Measurements from ENCODE around the gene OR7G2.

OR7G2 gene

GRCh38 chr19:9078651-9079050 is 28.6 kb downstream of the OR7G2 start:
- TF ChIP-seq POLR2AphosphoS5 (IDR thresholded peaks at IDR 0.05; ENCODE audit: low read depth, low read length), result no peak
- no peak for TF ChIP-seq TAF1 (IDR thresholded peaks at IDR 0.05; ENCODE audit: borderline replicate concordance, insufficient read depth, low read length)
- TF ChIP-seq SIN3A (IDR thresholded peaks at IDR 0.05; ENCODE audit: borderline replicate concordance, insufficient read depth, low read length), result no peak
- TF ChIP-seq FOXP2 (optimal IDR thresholded peaks at IDR 0.05; ENCODE audit: borderline replicate concordance, extremely low read depth, extremely low read length, insufficient read depth), result no peak
- TF ChIP-seq REST (IDR thresholded peaks at IDR 0.05; ENCODE audit: insufficient read depth in 1 of 2, low read depth in 2 of 2, low read length in 2 of 2), result no peak

- TF ChIP-seq SIN3A (IDR thresholded peaks at IDR 0.05; ENCODE audit: borderline replicate concordance, insufficient read depth, low read length), result no peak
These were observed 30.4 kb downstream of the OR7G2 start for GRCh38 chr19:9076901-9077300.

GRCh38 chr19:9075064-9075949 is 32.0 kb downstream of the OR7G2 start:
- TF ChIP-seq TAF1 (IDR thresholded peaks at IDR 0.05; ENCODE audit: borderline replicate concordance, insufficient read depth, low read length), result no peak
- TF ChIP-seq FOXP2 (optimal IDR thresholded peaks at IDR 0.05; ENCODE audit: borderline replicate concordance, extremely low read depth, extremely low read length, insufficient read depth), result no peak

- TF ChIP-seq TAF1 (IDR thresholded peaks at IDR 0.05; ENCODE audit: borderline replicate concordance, insufficient read depth, low read length) (no peak), POLR2AphosphoS5 (IDR thresholded peaks at IDR 0.05; ENCODE audit: low read depth, low read length) (no peak), REST (IDR thresholded peaks at IDR 0.05; ENCODE audit: insufficient read depth in 1 of 2, low read depth in 2 of 2, low read length in 2 of 2) (no peak), FOXP2 (optimal IDR thresholded peaks at IDR 0.05; ENCODE audit: borderline replicate concordance, extremely low read depth, extremely low read length, insufficient read depth) (no peak), SIN3A (IDR thresholded peaks at IDR 0.05; ENCODE audit: borderline replicate concordance, insufficient read depth, low read length) (no peak)
These were observed 33.5 kb downstream of the OR7G2 start for GRCh38 chr19:9073806-9074205.

- TF ChIP-seq SIN3A (IDR thresholded peaks at IDR 0.05; ENCODE audit: borderline replicate concordance, insufficient read depth, low read length) (no peak), REST (IDR thresholded peaks at IDR 0.05; ENCODE audit: insufficient read depth in 1 of 2, low read depth in 2 of 2, low read length in 2 of 2) (no peak)
These were observed 37.2 kb downstream of the OR7G2 start for GRCh38 chr19:9070066-9070465.

- no peak for TF ChIP-seq POLR2AphosphoS5 (IDR thresholded peaks at IDR 0.05; ENCODE audit: low read depth, low read length)
- no peak for TF ChIP-seq SIN3A (IDR thresholded peaks at IDR 0.05; ENCODE audit: borderline replicate concordance, insufficient read depth, low read length)
- TF ChIP-seq FOXP2 (optimal IDR thresholded peaks at IDR 0.05; ENCODE audit: borderline replicate concordance, extremely low read depth, extremely low read length, insufficient read depth), result no peak
- TF ChIP-seq REST (IDR thresholded peaks at IDR 0.05; ENCODE audit: insufficient read depth in 1 of 2, low read depth in 2 of 2, low read length in 2 of 2), result no peak
- no peak for TF ChIP-seq TAF1 (IDR thresholded peaks at IDR 0.05; ENCODE audit: borderline replicate concordance, insufficient read depth, low read length)
These were observed 41.7 kb downstream of the OR7G2 start for GRCh38 chr19:9065457-9066014.
